ENCODE results near the gene BAX. TPM values are rescaled to one million over a fixed set of nuclear protein-coding genes. Genes with fewer than 3 reads are reported as not detected.
A peak's percentile ranks its signal among the peaks of the same experiment; 100 is the strongest.

Gene BAX
- total and polyA plus RNA-seq, 9 of the 15 experiments (the other 6 are each of a cell fraction or from before 2014, with no cell fraction given), result 3.2 to 95.4 (median 44.5) TPM

GRCh38 chr19:48965040-48965805 lies 10.5 kb downstream of the BAX start, which contains the start of gene FTL (continued):
- TF ChIP-seq ZNF280A (IDR thresholded peaks at IDR 0.05; ENCODE audit: low read depth, partially characterized antibody) (no peak), CBX5 (IDR thresholded peaks at IDR 0.05; ENCODE audit: borderline replicate concordance, low read depth) (no peak), HNRNPLL (IDR thresholded peaks at IDR 0.05; ENCODE audit: low read depth, low read length, poor library complexity, severe bottlenecking) (peak; percentile 82), SAFB (IDR thresholded peaks at IDR 0.05; ENCODE audit: borderline replicate concordance, low read depth, low read length) (no peak), ZNF561 (CRISPR knock-in tag; conservative IDR thresholded peaks at IDR 0.05) (no peak), L3MBTL2 (IDR thresholded peaks at IDR 0.05) (peak; percentile 14; the same call in 1 of the 2 replicates), ELF1 (tag; IDR thresholded peaks at IDR 0.05) (peak; percentile 56; the same call in 1 of the 2 replicates), TRIM24 (IDR thresholded peaks at IDR 0.05) (0 out of 4 replicates have a peak, but pooled peaks of 1 of the 2 experiments have one; percentile 24), ZNF77 (CRISPR knock-in tag; IDR thresholded peaks at IDR 0.05) (no peak), ZBTB33 (CRISPR knock-in tag; IDR thresholded peaks at IDR 0.05) (0 out of 2 replicates have a peak, but pooled peaks have one; percentile 9), E2F3 (CRISPR knock-in tag; IDR thresholded peaks at IDR 0.05) (no peak), USF2 (CRISPR knock-in tag; IDR thresholded peaks at IDR 0.05) (peak; percentile 67), ZNF436 (CRISPR knock-in tag; IDR thresholded peaks at IDR 0.05) (peak; percentile 38; the same call in 1 of the 2 replicates), CLOCK (CRISPR knock-in tag; IDR thresholded peaks at IDR 0.05; ENCODE audit: borderline replicate concordance) (no peak), DEAF1 (CRISPR knock-in tag; IDR thresholded peaks at IDR 0.05) (peak; percentile 39; the same call in 1 of the 2 replicates), NFRKB (IDR thresholded peaks at IDR 0.05; ENCODE audit: low read depth) (no peak; the same call in 1 of the 2 replicates), RFX1 (IDR thresholded peaks at IDR 0.05) (no peak), CSDE1 (IDR thresholded peaks at IDR 0.05) (peak in 1 of 2 experiments; percentile 76; a peak in 2 of 4 replicates)
